ENCODE results near the gene CREB3L1.
A peak's percentile ranks its signal among the peaks of the same experiment; 100 is the strongest.

The CREB3L1 gene

GRCh38 chr11:46273511-46274205 lies 3.8 kb upstream of the CREB3L1 start:
- DNase-seq, result no peak

- DNase-seq, result no peak
Measured at GRCh38 chr11:46275964-46276641, 1.4 kb upstream of the CREB3L1 start.

GRCh38 chr11:46277313-46277621 lies 195 bp upstream of the CREB3L1 start:
- DNase-seq, result peak in 1 of 2 experiments; percentile 34

GRCh38 chr11:46278387-46279125 lies 1.1 kb downstream of the CREB3L1 start:
- DNase-seq, result no peak

GRCh38 chr11:46279126-46280099 lies 2.0 kb downstream of the CREB3L1 start:
- DNase-seq, result no peak

- no peak for DNase-seq
Measured at GRCh38 chr11:46280706-46281105, 3.2 kb downstream of the CREB3L1 start.

GRCh38 chr11:46281371-46281831 lies 3.9 kb downstream of the CREB3L1 start:
- DNase-seq, result peak; percentile 11 to 44

GRCh38 chr11:46285173-46285572 lies 7.7 kb downstream of the CREB3L1 start:
- DNase-seq, result no peak

- DNase-seq, result no peak
Measured at GRCh38 chr11:46285594-46286033, 8.2 kb downstream of the CREB3L1 start.

GRCh38 chr11:46286789-46287188 lies 9.3 kb downstream of the CREB3L1 start:
- DNase-seq, result no peak

- no peak for DNase-seq
Measured at GRCh38 chr11:46288451-46288850, 11.0 kb downstream of the CREB3L1 start.

GRCh38 chr11:46290011-46290410 lies 12.5 kb downstream of the CREB3L1 start:
- no peak for DNase-seq

- DNase-seq, result no peak
Measured at GRCh38 chr11:46290598-46291309, 13.3 kb downstream of the CREB3L1 start.

- no peak for DNase-seq
Measured at GRCh38 chr11:46291441-46292150, 14.1 kb downstream of the CREB3L1 start.

- DNase-seq, result no peak
Measured at GRCh38 chr11:46293066-46293465, 15.6 kb downstream of the CREB3L1 start.

GRCh38 chr11:46293641-46294103 lies 16.2 kb downstream of the CREB3L1 start:
- no peak for DNase-seq

- no peak for DNase-seq
Measured at GRCh38 chr11:46294365-46295309, 17.2 kb downstream of the CREB3L1 start.

- peak; percentile 55 to 60 for DNase-seq
Measured at GRCh38 chr11:46295312-46296058, 18.0 kb downstream of the CREB3L1 start.

- DNase-seq, result no peak
Measured at GRCh38 chr11:46296059-46296527, 18.6 kb downstream of the CREB3L1 start.

Measured in Kasumi-1 (cell line).